Omental fat pad (tissue), 4 donors: ENCODE data around the gene SNAPC4. TPM values are rescaled to one million over a fixed set of nuclear protein-coding genes. Genes with fewer than 3 reads are reported as not detected.

Experiments
- ATAC-seq: fragments of 150-250 bp; one replicate; pipeline ENCODE4 v1.9.1; 2016; ENCODE audit warnings: mild to moderate bottlenecking, moderate library complexity; ENCODE audit not compliant: low FRiP score
- DNase-seq: peaks from one replicate; pipeline ENCODE4 v3.0.0-alpha.2; 2019; ENCODE audit warnings: low spot score
- CTCF ChIP-seq, 3 donors: fragments of 450-650 bp; IDR thresholded peaks; one replicate each; pipeline ENCODE4 v1.5.1; 2016 to 2017; ENCODE audit warnings: antibody characterized with exemption in 3 of 3, mild to moderate bottlenecking in 3 of 3, moderate library complexity in 2 of 3
- total RNA-seq, 4 donors: library from RNA; depleted of rRNA; stranded (reverse); fragments of >200 nt; gene quantifications; one replicate each; pipeline ENCODE4 v1.1.0, GENCODE V29; 2016

The SNAPC4 gene
- total RNA-seq, 4 donors from 2014 or later, result 3.2 to 11.2 (median 5.8) TPM

GRCh38 chr9:136416914-136417313 lies 16.9 kb upstream of the SNAPC4 start:
- ATAC-seq (no peak), DNase-seq (no peak)
- TF ChIP-seq CTCF (IDR thresholded peaks at IDR 0.05), result no peak

GRCh38 chr9:136416427-136416826 lies 16.5 kb upstream of the SNAPC4 start:
- ATAC-seq, result no peak
- TF ChIP-seq CTCF (IDR thresholded peaks at IDR 0.05), result no peak
- DNase-seq, result no peak

- ATAC-seq (no peak), DNase-seq (no peak)
- no peak for TF ChIP-seq CTCF (IDR thresholded peaks at IDR 0.05)
Observed at GRCh38 chr9:136412962-136413361, 13.0 kb upstream of the SNAPC4 start.

- DNase-seq (no peak), ATAC-seq (no peak)
- TF ChIP-seq CTCF (IDR thresholded peaks at IDR 0.05), result no peak
Observed at GRCh38 chr9:136411378-136411777, 11.4 kb upstream of the SNAPC4 start.

- TF ChIP-seq CTCF (IDR thresholded peaks at IDR 0.05), result no peak
- DNase-seq (peak; percentile 91), ATAC-seq (peak; percentile 84)
Observed at GRCh38 chr9:136410500-136411287, 10.7 kb upstream of the SNAPC4 start, which contains the start of the genes ENTR1 and PMPCA. ENTR1 (minus strand) TSS chr9:136410614; CDS start chr9:136410397, 217 bp downstream. PMPCA (plus strand) TSS chr9:136410658; CDS start chr9:136410669, 11 bp downstream.

GRCh38 chr9:136409557-136410455 lies 9.8 kb upstream of the SNAPC4 start:
- no peak for TF ChIP-seq CTCF (IDR thresholded peaks at IDR 0.05)
- ATAC-seq (peak; percentile 39), DNase-seq (no peak)
